ENCODE results near the gene AUNIP.

DNA sequence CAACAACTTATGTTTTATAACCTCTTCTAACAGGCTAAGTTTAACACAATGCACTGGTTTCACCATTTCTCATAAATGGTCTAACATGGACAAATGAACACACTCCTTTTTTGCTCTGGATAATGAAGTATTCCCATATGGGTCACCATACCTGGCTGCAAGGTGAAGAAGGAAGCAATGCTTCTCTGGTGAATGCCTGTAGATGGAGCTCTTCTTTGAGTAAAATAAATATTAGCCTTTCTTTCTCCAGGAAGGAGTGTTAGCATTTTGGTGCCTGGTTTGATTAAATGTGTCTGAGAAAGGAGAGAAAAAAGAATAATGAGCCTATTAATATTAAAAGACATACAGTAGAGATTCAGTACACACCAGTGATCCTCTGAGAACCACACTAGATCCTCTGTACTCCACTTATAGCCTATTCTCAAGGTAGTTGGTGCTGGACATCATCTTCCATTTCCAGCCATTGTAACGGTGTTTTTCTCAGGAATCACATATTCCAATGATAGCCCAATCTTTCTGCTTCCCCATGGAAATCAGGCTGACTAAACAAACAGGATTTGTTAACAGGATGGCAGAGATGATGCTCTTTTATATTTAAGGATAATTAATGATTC, 21.9 kb downstream of the AUNIP start:
- TF ChIP-seq CTCF (IDR thresholded peaks at IDR 0.05) = peak in 3 of 6 experiments; percentile 27 to 41 (median 33)
- no peak for TF ChIP-seq POLR2A (IDR thresholded peaks at IDR 0.05)
